Right lobe of liver (tissue), 6 donors: ENCODE data around the gene CABP4. TPM values are rescaled to one million over a fixed set of nuclear protein-coding genes. Genes with fewer than 3 reads are reported as not detected.
A peak's percentile ranks its signal among the peaks of the same experiment; 100 is the strongest.

Source experiments
- ATAC-seq, 4 donors: fragments of 200-7000 bp; cut with Tn5 transposase; one replicate each; pipeline ENCODE4 v1.9.1; 2020; ENCODE audit warnings: mild to moderate bottlenecking in 4 of 4, moderate library complexity in 4 of 4
- DNase-seq, 3 donors: peaks; one replicate each; pipeline ENCODE4 v3.0.0-alpha.2; 2020
- H3K27ac ChIP-seq, 3 donors: fragments of 200-600 bp; one replicate each; pipeline ENCODE4 v1.8.0; 2022
- H3K27me3 ChIP-seq, 2 donors: fragments of 200-600 bp; one replicate each; pipeline ENCODE4 v1.8.0; 2022
- H3K36me3 ChIP-seq, 4 donors: fragments of 200-600 bp; sonication (generic) in 1 of 4; one replicate each; pipeline versions ENCODE4 v1.5.1 to v1.8.0; 2017 to 2022; ENCODE audit warnings: control low read depth in 1 of 4
- H3K4me1 ChIP-seq, 4 donors: fragments of 200-600 bp; sonication (generic) in 1 of 4; one replicate each; pipeline versions ENCODE4 v1.5.1 to v1.8.0; 2017 to 2022; ENCODE audit warnings: control low read depth in 1 of 4
- H3K4me3 ChIP-seq, 3 donors: fragments of 200-600 bp; one replicate each; pipeline ENCODE4 v1.8.0; 2022
- H3K9me3 ChIP-seq, 4 donors: fragments of 200-600 bp; sonication (generic) in 1 of 4; one replicate each; pipeline versions ENCODE4 v1.5.1 to v1.8.0; 2017 to 2022; ENCODE audit warnings: control low read depth in 1 of 4
- CTCF ChIP-seq, 4 donors: fragments of 200-600 bp in 3 of 4; fragments of 450-650 bp in 1 of 4; IDR thresholded peaks; one replicate each; pipeline versions ENCODE4 v1.5.1 to v1.8.0; 2016 to 2022; ENCODE audit warnings: antibody characterized with exemption in 4 of 4, mild to moderate bottlenecking in 2 of 4
- POLR2A ChIP-seq: fragments of 450-650 bp; IDR thresholded peaks from one replicate; pipeline ENCODE4 v1.6.1; 2017; ENCODE audit warnings: antibody characterized with exemption, mild to moderate bottlenecking
- WGBS: methylation state at CpG from one replicate; pipeline ENCODE4 v1.1.6; 2018; ENCODE audit warnings: low coverage, low lambda C conversion rate; ENCODE audit not compliant: insufficient coverage; ENCODE audit errors: missing lambda C conversion rate; 5-methylcytosine and 5-hydroxymethylcytosine counted together
- intact Hi-C, 2 donors: fragments of 100-400 bp; cut with DNase I; formaldehyde crosslinking; loops; one replicate each; pipeline versions ENCODE4 v1.11.2 to v1.14.1; 2022
- total RNA-seq, 6 experiments: library from RNA; depleted of rRNA in 2 of 6; stranded (reverse); fragments of >200 nt in 2 of 6; fragmentation: NEBNext Ultra II Directional in 3 of 6; extraction: Animal tissue kit (Norgen Biotek cat#: 25700) in 3 of 6; gene quantifications; one replicate each; pipeline versions ENCODE4 v1.1.0 to v1.2.4, GENCODE V29; 2016 to 2023
- donor health status: DM: no; HTN: yes; CAD: no.
- donor health status: DM: no; HTN: no; CAD: no.
- donor health status: DM: no; HTN: no; CAD: no.
- donor health status: DM: no; HTN: yes; CAD: no.
- donor health status: DM: no; HTN: yes; CAD: no.

CABP4 gene
- total RNA-seq, 6 experiments from 2014 or later: 0.55 to 1.7 (median 1.2) TPM

GRCh38 chr11:67504950-67505581 is 49.9 kb downstream of the CABP4 start, which contains the start of gene PITPNM1:
PITPNM1 (minus strand) TSS chr11:67505363; CDS start chr11:67504180, 1,183 bp downstream.
- ATAC-seq: peak; percentile 4 to 33 (median 22)
- Histone ChIP-seq H3K27me3 (no peaks in the 10 kb centered on the region), H3K4me3 (peak within 1 kb of the TSS; percentile 64 to 92 (median 65)), H3K27ac (peak within 1 kb of the TSS; percentile 87 to 98 (median 93)), H3K4me1 (peaks cover 0 to 34% (median 8%) of the 10 kb centered on the region in 4 donors), H3K36me3 (no peaks in the 10 kb centered on the region), H3K9me3 (no peaks in the 10 kb centered on the region)
- peak; percentile 84 to 87 (median 85) for DNase-seq
- 0% methylated on average over 1 of the region's 58 CpGs for WGBS
- TF ChIP-seq POLR2A: peak; percentile 58
- no peak for TF ChIP-seq CTCF (IDR thresholded peaks at IDR 0.05)
- intact Hi-C loops: loop anchor here (5.0 to 10.0 kb wide), 3 partner anchors 38 to 113 kb away; partner anchors contain the start of genes RAD9A (in 2 of the 2) and TMEM134 (in 1 of the 2)

- intact Hi-C loops: loop anchor here (5.0 to 10.0 kb wide), 3 partner anchors 38 to 114 kb away; partner anchors contain the start of genes RAD9A (in 2 of the 2) and TMEM134 (in 1 of the 2)
- ATAC-seq: peak; percentile 56 to 70 (median 64)
Measured at GRCh38 chr11:67505605-67506396, 50.6 kb downstream of the CABP4 start.

GRCh38 chr11:67506426-67507051 is 51.4 kb downstream of the CABP4 start:
- no peaks in the 10 kb centered on the region for H3K36me3 ChIP-seq
- H3K4me1 ChIP-seq: peaks cover 0 to 34% (median 8%) of the 10 kb centered on the region in 4 donors
- WGBS: 43% methylated on average over 2 of the region's 16 CpGs
- TF ChIP-seq CTCF (IDR thresholded peaks at IDR 0.05) (peak in 2 of 4 donors; percentile 2 to 16), POLR2A (no peak)
- no peaks in the 10 kb centered on the region for H3K27me3 ChIP-seq
- intact Hi-C loops: loop anchor here (5.0 to 10.0 kb wide), 3 partner anchors 39 to 114 kb away; partner anchors contain the start of genes RAD9A (in 2 of the 2) and TMEM134 (in 1 of the 2)
- ATAC-seq (no peak), DNase-seq (peak in 1 of 3 donors; percentile 65)
- H3K9me3 ChIP-seq: no peaks in the 10 kb centered on the region
- peak overlapping the region; percentile 87 to 98 (median 93) for H3K27ac ChIP-seq
- H3K4me3 ChIP-seq: peak overlapping the region; percentile 58 to 87 (median 78)

More at GRCh38 chr11:67505605-67506396, 50.6 kb downstream of the CABP4 start:
- H3K9me3 ChIP-seq: no peaks in the 10 kb centered on the region
- TF ChIP-seq CTCF (IDR thresholded peaks at IDR 0.05) (peak; percentile 99 to 100 (median 100)), POLR2A (peak; percentile 80)
- WGBS: no CpG with 5 or more reads among the region's 17 CpGs
- peak; percentile 93 to 96 (median 96) for DNase-seq
- H3K27me3 ChIP-seq: no peaks in the 10 kb centered on the region
- H3K4me3 ChIP-seq: peak overlapping the region; percentile 64 to 92 (median 65)
- H3K27ac ChIP-seq: peak overlapping the region; percentile 87 to 98 (median 93)
- peaks cover 0 to 34% (median 8%) of the 10 kb centered on the region in 4 donors for H3K4me1 ChIP-seq
- H3K36me3 ChIP-seq: no peaks in the 10 kb centered on the region
